PFSK-1 (cell line): ENCODE data around the gene DEFB131B.

Experiments
- POLR2AphosphoS5 ChIP-seq: IDR thresholded peaks from 2 replicates; pipeline ENCODE4 v1.6.1; 2012; ENCODE audit warnings: low read depth, mild to moderate bottlenecking, control low read depth, low read length, moderate library complexity
- SIN3A ChIP-seq: IDR thresholded peaks from 2 replicates; pipeline ENCODE4 v1.6.1; 2012; ENCODE audit warnings: mild to moderate bottlenecking, low read length, moderate library complexity, borderline replicate concordance; ENCODE audit not compliant: insufficient read depth
- TAF1 ChIP-seq: IDR thresholded peaks from 2 replicates; pipeline ENCODE4 v1.6.1; 2012; ENCODE audit warnings: low read length, control low read depth, borderline replicate concordance; ENCODE audit not compliant: insufficient read depth

GRCh38 chr11:71914617-71915189, 36.5 kb downstream of the DEFB131B start:
- no peak for TF ChIP-seq POLR2AphosphoS5
- no peak for TF ChIP-seq SIN3A
- TF ChIP-seq TAF1: no peak
